ENCODE measurements around the gene MGAT4B.
"Not testable (repeated sequence)": the region's sequence is repeated elsewhere in the genome, so short reads cannot be mapped to it uniquely, and the experiment has no call there.

The MGAT4B gene

GRCh38 chr5:179806250-179807048, at the start of gene MGAT4B:
MGAT4B (minus strand) TSS chr5:179806866; CDS start chr5:179806583, 283 bp downstream.
- no peaks in the 10 kb centered on the region for H3K9me3 Mint-ChIP-seq
- H3K36me3 Mint-ChIP-seq (ENCODE audit: low read depth) = peaks cover 11% of the 10 kb centered on the region
- no peaks in the 10 kb centered on the region for H3K27me3 Mint-ChIP-seq
- H3K27ac Mint-ChIP-seq = no peak within 1 kb of the TSS
- peak; percentile 80 for DNase-seq
- peak within 1 kb of the TSS; percentile 73 for H3K4me3 Mint-ChIP-seq
- peaks cover 39% of the 10 kb centered on the region for H3K4me1 Mint-ChIP-seq (ENCODE audit: low read depth)

DNA sequence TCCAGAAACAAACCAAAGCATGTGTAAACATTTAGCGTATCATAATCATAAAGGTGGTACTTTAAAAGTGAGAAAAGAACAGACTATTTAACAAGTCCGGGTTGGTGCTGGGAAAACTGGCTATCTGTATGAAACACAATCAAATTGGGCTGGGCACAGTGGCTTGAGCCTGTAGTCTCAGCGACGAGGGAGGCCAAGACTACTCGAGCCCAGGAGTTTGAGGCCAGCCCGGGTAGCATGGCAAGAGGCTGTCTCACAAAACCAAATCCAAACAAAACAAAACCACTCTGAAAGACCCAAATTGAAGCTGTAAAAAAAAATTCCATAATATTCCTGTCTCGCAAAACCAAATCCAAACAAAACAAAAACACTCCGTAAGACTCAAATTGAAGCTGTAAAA, 47.7 kb upstream of the MGAT4B start:
- H3K4me1 Mint-ChIP-seq (ENCODE audit: low read depth) = peaks cover 11% of the 10 kb centered on the region
- no peaks in the 10 kb centered on the region for H3K9me3 Mint-ChIP-seq
- no peak for DNase-seq
- H3K27me3 Mint-ChIP-seq = no peaks in the 10 kb centered on the region
- H3K36me3 Mint-ChIP-seq (ENCODE audit: low read depth) = peaks cover 25% of the 10 kb centered on the region
- H3K4me3 Mint-ChIP-seq = no peak overlapping the region
- H3K27ac Mint-ChIP-seq = no peak overlapping the region

DNA sequence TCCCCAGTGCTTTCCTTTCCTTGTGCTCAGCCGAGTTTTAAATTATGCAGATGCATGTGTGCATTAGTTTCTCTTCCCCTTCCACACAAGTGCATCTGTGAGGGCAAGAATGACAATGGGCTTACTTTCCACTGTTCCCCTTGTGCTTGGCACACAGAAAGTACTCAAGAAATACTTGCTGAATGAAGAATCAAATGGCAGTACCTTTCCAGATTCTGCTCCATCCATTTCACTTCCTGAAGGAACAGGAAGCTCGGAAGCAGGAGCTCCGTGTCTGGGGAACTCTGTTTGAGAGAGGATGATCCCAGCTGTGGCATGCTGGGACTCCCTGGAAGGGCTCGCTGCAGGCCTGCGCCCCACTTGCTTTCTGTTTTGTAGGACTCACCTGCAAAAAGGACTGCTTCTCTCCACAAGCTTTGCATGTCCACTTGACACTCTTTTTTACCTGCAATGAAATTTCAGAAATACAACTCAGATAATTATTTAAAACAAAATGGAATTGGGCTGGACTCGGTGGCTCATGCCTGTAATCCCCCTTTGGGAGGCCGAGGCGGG, 46.4 kb upstream of the MGAT4B start:
- Mint-ChIP-seq H3K27ac (no peak overlapping the region), H3K4me3 (no peak overlapping the region), H3K36me3 (ENCODE audit: low read depth) (peaks cover 22% of the 10 kb centered on the region), H3K4me1 (ENCODE audit: low read depth) (peaks cover 8% of the 10 kb centered on the region), H3K9me3 (no peaks in the 10 kb centered on the region), H3K27me3 (no peaks in the 10 kb centered on the region)
- DNase-seq = no peak

GRCh38 chr5:179841621-179842020, 35.0 kb upstream of the MGAT4B start:
- H3K4me1 Mint-ChIP-seq (ENCODE audit: low read depth) = peaks cover 10% of the 10 kb centered on the region
- peaks cover 72% of the 10 kb centered on the region for H3K36me3 Mint-ChIP-seq (ENCODE audit: low read depth)
- DNase-seq = no peak
- no peaks in the 10 kb centered on the region for H3K27me3 Mint-ChIP-seq
- H3K4me3 Mint-ChIP-seq = no peak overlapping the region
- peaks cover 3% of the 10 kb centered on the region for H3K9me3 Mint-ChIP-seq
- peak overlapping the region; percentile 37 for H3K27ac Mint-ChIP-seq

GRCh38 chr5:179840766-179841165, 34.1 kb upstream of the MGAT4B start:
- Mint-ChIP-seq H3K4me3 (no peak overlapping the region), H3K4me1 (ENCODE audit: low read depth) (peaks cover 19% of the 10 kb centered on the region), H3K27ac (peak overlapping the region; percentile 69), H3K36me3 (ENCODE audit: low read depth) (peaks cover 80% of the 10 kb centered on the region), H3K27me3 (no peaks in the 10 kb centered on the region), H3K9me3 (peaks cover 3% of the 10 kb centered on the region)
- no peak for DNase-seq

DNA sequence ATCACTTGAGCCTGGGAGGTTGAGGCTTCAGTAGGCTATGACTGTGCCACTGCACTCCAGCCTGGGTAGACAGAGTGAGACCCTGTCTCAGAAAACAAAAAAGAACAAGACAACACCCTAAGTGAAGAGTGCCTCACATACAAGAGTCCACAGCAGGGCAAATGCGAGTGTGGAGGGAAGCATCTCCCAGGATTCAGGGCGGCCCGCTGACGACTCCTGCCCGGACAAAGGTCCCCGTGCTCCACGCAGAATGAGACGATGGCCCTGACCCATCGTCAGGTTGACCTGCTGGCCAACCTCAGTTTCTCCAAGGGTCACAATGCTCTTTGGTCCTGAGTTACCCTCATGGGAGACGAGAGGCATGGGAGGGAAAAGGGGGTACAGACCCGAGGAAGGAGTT, 33.7 kb upstream of the MGAT4B start:
- Mint-ChIP-seq H3K4me3 (no peak overlapping the region), H3K27me3 (no peaks in the 10 kb centered on the region), H3K9me3 (peaks cover 3% of the 10 kb centered on the region), H3K36me3 (ENCODE audit: low read depth) (peaks cover 85% of the 10 kb centered on the region), H3K27ac (peak overlapping the region; percentile 59), H3K4me1 (ENCODE audit: low read depth) (peaks cover 19% of the 10 kb centered on the region)
- DNase-seq = no peak

- H3K27ac Mint-ChIP-seq = peak overlapping the region; percentile 38
- peaks cover 19% of the 10 kb centered on the region for H3K4me1 Mint-ChIP-seq (ENCODE audit: low read depth)
- no peaks in the 10 kb centered on the region for H3K9me3 Mint-ChIP-seq
- DNase-seq = no peak
- peaks cover 84% of the 10 kb centered on the region for H3K36me3 Mint-ChIP-seq (ENCODE audit: low read depth)
- H3K27me3 Mint-ChIP-seq = no peaks in the 10 kb centered on the region
- H3K4me3 Mint-ChIP-seq = no peak overlapping the region
These were observed 32.9 kb upstream of the MGAT4B start for GRCh38 chr5:179839328-179840256.

DNA sequence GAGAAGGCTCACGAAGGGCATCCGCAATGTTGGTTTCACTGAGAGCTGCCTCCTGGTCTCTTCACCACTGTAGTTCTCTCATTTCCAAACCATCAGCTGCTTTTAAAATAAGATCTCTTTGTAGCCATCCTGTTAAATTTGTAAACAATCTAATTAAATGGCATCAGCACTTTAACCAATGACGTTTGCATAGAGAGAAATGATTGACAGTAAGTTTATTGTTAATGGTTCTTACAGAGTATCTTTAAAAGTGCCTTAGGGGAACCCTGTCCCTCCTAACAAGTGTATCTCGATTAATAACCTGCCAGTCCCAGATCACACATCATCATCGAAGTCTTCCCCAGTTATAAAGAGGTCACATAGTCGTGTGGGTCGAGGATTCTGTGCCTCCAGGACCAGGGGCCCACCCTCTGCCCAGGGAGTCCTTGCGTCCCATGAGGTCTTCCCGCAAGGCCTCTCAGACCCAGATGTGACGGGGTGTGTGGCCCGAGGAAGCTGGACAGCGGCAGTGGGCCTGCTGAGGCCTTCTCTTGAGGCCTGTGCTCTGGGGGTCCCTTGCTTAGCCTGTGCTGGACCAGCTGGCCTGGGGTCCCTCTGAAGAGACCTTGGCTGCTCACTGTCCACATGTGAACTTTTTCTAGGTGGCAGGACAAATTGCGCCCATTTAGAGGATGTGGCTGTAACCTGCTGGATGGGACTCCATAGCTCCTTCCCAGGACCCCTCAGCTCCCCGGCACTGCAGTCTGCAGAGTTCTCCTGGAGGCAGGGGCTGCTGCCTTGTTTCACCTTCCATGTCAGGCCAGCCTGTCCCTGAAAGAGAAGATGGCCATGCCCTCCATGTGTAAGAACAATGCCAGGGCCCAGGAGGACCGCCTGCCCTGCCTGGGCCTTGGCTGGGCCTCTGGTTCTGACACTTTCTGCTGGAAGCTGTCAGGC, 30.7 kb upstream of the MGAT4B start:
- Mint-ChIP-seq H3K27ac (peak overlapping the region; percentile 94), H3K4me3 (peak overlapping the region; percentile 47), H3K9me3 (no peaks in the 10 kb centered on the region), H3K27me3 (no peaks in the 10 kb centered on the region), H3K4me1 (ENCODE audit: low read depth) (peaks cover 24% of the 10 kb centered on the region), H3K36me3 (ENCODE audit: low read depth) (peaks cover 88% of the 10 kb centered on the region)
- DNase-seq = no peak

GRCh38 chr5:179836225-179837019, 29.8 kb upstream of the MGAT4B start:
- peaks cover 26% of the 10 kb centered on the region for H3K4me1 Mint-ChIP-seq (ENCODE audit: low read depth)
- DNase-seq = peak; percentile 70
- peak overlapping the region; percentile 47 for H3K4me3 Mint-ChIP-seq
- peaks cover 89% of the 10 kb centered on the region for H3K36me3 Mint-ChIP-seq (ENCODE audit: low read depth)
- no peaks in the 10 kb centered on the region for H3K27me3 Mint-ChIP-seq
- peak overlapping the region; percentile 94 for H3K27ac Mint-ChIP-seq
- no peaks in the 10 kb centered on the region for H3K9me3 Mint-ChIP-seq

DNA sequence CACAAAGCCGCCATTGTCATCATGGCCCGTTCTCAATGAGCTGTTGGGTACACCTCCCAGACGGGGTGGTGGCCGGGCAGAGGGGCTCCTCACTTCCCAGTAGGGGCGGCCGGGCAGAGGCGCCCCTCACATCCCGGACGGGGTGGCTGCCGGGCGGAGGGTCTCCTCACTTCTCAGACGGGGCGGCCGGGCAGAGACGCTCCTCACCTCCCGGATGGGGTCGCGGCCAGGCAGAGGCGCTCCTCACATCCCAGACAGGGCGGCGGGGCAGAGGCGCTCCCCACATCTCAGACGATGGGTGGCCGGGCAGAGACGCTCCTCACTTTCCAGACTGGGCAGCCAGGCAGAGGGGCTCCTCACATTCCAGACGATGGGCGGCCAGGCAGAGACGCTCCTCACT, 28.2 kb upstream of the MGAT4B start:
- not testable (repeated sequence) for DNase-seq, H3K27ac Mint-ChIP-seq, H3K9me3 Mint-ChIP-seq, H3K27me3 Mint-ChIP-seq, H3K4me3 Mint-ChIP-seq
- Mint-ChIP-seq H3K4me1 (ENCODE audit: low read depth) (peaks cover 29% of the 10 kb centered on the region), H3K36me3 (ENCODE audit: low read depth) (peaks cover 90% of the 10 kb centered on the region)

DNA sequence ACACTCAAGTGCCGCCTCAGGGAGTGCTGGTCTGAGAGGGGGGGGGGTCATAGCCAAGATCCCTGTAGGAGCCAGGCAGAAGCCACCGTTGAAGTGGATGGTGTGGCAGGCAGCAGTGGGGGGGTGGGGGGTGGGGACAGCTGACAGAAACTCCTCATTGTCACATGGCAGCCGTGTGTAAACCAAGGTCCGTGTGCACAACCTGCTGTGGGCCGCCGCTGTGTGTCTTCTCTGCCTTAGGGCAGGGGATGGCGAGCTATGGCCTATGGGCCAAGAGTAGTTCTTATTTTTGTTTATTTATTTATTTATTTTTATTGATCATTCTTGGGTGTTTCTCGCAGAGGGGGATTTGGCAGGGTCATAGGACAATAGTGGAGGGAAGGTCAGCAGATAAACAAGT, 27.5 kb upstream of the MGAT4B start:
- Mint-ChIP-seq H3K4me1 (ENCODE audit: low read depth) (peaks cover 30% of the 10 kb centered on the region), H3K9me3 (no peaks in the 10 kb centered on the region), H3K4me3 (no peak overlapping the region), H3K27ac (no peak overlapping the region), H3K36me3 (ENCODE audit: low read depth) (peaks cover 91% of the 10 kb centered on the region), H3K27me3 (no peaks in the 10 kb centered on the region)
- no peak for DNase-seq

- DNase-seq = no peak
- Mint-ChIP-seq H3K9me3 (no peaks in the 10 kb centered on the region), H3K36me3 (ENCODE audit: low read depth) (peaks cover 92% of the 10 kb centered on the region), H3K27me3 (no peaks in the 10 kb centered on the region), H3K27ac (peak overlapping the region; percentile 71), H3K4me1 (ENCODE audit: low read depth) (peaks cover 33% of the 10 kb centered on the region), H3K4me3 (no peak overlapping the region)
These were observed 27.0 kb upstream of the MGAT4B start for GRCh38 chr5:179833709-179834070.

GRCh38 chr5:179833056-179833708, 26.5 kb upstream of the MGAT4B start:
- H3K4me1 Mint-ChIP-seq (ENCODE audit: low read depth) = peaks cover 35% of the 10 kb centered on the region
- no peaks in the 10 kb centered on the region for H3K27me3 Mint-ChIP-seq
- no peak overlapping the region for H3K4me3 Mint-ChIP-seq
- no peak for DNase-seq
- H3K36me3 Mint-ChIP-seq (ENCODE audit: low read depth) = peaks cover 92% of the 10 kb centered on the region
- no peaks in the 10 kb centered on the region for H3K9me3 Mint-ChIP-seq
- H3K27ac Mint-ChIP-seq = peak overlapping the region; percentile 71

Data from activated T-cell treated with anti-CD3 and anti-CD28 coated beads, Interleukin-2, amount 50 U/mL, for 24 hours (primary cell).